Hematopoietic multipotent progenitor cell treated with erythropoietin and hydrocortisone succinate and interleukin-3 and kit ligand, for 17 days (in vitro differentiated cells): ENCODE measurements around the gene FIBCD1.

Experiments used
- DNase-seq: peaks from one replicate; pipeline ENCODE4 v3.0.0-alpha.2; 2015; ENCODE audit warnings: low spot score

Gene FIBCD1

DNA sequence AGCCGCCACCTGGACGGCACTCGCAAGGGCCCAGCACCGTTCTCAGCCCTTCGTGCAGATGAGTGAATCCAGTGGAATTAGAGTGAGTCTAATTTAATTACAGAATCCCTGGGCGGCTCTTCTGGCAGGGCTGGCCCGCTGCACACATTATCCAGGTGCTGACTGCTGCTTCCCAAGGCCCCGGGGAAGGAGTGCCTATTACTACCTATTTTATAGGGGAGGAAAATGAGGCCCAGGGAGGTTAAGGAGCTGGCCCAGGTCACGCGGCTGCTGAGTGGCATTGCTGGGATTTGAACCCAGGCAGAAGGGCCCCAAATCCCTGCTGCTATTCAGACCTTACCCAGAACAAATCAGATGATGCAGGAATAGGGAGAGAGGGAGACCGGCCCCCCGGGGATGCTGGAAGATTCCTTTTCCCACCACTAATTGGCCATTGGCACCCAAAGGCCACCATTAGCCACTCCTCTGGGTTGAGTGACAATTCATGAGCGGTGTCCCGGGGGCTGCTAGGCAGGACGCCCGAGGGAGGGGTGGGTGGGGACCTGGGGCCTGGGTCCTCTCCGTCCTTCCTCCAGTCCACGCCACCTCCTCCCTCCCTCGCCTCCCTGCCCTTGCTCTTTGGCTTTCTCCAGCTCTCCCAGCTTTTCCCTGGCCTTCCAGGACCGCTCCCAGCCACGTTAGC is 32.2 kb downstream of the FIBCD1 start:
- no peak for DNase-seq

DNA sequence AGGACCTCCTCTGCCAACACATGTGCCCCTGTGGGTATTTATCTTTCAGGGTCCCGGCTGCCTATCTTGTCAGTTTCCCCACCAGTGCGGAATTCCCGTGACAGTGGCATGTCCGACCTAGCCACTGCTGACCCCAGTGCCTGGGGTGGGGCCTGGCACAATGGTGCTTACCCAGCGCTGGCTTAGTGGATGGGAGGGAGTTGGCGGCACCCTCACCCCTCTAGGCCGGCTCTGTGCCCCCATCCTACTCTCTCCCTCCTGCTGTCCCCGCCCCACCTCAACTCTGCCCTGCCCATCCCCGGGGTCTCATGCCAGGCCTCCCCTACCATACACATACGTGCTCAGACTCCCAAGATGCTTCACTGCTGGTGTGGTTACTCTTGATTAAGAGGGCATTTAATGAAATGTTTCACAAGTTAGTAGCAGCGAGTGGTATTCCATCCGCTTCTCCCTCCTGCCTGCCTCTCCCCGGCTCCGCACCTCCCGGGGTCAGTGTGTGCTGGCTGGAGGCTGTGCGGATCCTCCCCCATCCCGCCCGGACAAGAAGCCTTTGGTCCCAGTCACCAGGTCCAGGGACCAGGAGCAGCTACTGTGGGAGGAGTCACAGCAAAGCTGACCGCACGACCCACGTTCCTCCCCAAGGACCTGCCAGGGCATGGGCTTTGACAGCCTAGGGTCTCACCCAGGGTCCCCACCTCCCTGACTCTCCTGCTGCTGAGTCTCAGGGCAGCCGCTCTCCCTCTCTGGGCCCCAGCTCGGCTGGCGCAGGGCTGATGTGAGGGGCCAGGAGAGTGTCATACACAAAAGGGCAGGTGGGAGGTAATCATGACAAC is 32.9 kb downstream of the FIBCD1 start:
- DNase-seq = no peak

DNA sequence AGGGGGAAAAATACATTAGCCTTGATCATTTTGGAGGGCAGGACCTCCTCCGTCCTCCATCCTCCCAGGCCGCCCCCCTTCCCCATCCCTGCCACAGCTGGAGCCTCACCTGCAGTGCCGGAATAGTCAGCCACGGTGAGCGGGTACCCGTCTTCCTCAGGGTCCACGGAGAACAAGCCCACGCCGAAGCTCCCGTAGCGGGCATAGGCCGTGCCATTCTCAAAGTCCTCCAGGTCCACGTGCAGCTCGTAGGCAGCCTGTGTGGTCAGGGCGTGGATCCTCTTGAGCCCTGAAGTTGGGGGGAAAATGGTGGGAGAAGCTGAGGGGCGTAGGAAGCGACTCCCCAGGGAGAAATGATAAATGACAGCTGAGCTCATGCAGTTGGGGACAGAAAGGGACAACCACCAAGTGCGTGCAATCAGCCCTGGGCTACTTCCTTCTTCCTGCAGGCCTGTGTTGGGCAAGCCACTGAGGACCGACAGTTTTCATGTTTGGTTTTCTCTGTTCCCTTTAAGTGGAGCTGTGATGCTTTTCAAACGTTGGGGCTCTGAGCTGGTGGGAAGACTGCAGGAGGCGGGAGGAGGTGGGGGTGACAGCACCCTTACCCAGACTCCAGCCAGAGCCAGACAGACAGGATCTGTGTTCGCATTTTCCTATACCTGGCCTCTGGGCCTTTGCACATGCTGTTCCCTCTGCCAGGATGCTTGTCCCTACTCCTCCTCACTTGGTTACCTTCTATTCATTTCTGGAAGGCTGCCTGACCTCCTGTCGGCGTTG is 33.7 kb downstream of the FIBCD1 start:
- no peak for DNase-seq

DNA sequence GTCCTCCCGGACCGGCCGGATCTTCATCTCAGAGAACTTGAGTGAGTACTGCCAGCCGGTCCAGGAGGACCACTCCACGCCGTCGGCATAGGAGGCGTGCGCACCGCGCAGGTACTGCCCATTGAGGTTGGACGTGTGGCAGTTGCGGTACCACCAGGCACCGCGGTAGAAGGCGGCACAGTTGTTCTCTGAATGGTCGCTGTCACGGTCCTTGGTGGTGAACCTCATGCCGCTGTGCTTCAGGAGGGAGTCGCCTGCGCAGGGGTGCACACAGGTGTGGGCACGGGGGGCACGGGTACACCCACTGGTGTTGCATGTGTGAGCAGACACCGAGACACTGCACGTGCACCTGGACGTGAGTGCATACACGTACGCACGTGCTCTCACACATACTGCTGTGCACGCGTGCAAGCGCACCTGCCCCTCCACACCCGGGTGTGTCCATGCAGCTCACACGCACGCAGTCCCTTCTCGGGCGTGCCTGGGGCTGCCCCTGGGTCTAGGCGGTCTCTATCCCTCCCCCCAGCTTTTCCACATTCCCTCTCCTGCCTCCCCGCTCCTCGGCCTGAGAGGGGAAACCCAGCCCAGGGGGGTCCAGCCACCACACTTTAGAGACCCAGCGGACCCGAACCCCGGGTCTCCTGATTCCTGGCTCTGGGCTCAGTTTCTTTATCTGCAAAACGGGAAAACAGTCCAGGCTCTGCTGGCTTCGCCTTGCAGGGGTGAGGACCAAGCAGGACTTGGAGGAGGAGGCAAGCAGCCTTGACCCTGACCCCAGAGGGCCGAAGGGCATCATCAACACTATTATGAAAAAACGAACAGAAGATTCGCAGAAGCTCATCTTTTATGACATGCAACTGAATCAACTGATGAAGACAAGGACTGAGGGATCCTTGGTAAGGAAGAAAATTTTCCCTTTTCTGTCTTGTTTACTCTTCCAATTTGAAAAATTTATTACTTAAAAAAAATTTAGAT is 34.7 kb downstream of the FIBCD1 start:
- DNase-seq = no peak

DNA sequence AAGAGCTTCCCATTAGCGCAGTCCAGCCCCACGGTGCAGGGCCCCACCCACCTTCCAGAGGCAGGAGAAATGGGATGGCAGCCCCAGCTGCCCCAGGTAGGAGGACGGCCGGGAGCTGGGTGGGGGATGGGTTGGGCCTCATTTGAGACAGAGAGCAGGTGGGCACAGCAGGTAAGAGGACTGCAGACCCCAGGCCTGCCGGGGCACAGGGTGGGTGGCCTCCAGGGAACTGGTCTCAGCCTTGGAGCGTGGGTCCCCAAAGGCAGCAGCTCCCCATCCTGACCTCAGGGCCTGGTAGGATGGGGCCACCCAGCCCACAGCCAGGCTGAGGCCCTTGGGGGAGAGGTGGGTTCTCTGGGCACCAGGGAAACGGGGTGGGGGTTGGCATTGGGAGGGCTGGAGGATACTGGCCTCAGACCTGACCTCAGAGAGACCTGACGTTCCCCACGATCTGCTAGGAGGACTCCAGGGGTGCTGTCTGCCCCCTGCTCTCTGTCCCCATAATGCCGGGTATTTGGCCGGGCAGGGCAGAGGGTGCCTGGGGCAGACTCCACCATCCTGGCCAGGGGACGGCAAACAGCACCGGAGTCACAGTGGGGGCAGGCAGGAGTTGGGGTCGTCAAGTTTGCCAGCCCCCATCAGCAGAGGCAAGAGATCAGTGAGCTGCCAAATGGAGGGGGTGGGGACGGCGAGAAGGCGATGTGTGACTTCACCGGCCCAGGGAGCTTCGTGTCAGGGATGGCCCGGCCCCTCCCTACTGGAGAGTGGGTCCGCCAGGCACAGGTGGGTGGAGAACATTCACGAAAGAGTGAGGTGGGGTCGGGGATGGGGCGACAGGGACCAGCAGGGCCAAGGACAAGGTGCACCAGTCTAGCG is 35.6 kb downstream of the FIBCD1 start:
- DNase-seq = no peak

DNA sequence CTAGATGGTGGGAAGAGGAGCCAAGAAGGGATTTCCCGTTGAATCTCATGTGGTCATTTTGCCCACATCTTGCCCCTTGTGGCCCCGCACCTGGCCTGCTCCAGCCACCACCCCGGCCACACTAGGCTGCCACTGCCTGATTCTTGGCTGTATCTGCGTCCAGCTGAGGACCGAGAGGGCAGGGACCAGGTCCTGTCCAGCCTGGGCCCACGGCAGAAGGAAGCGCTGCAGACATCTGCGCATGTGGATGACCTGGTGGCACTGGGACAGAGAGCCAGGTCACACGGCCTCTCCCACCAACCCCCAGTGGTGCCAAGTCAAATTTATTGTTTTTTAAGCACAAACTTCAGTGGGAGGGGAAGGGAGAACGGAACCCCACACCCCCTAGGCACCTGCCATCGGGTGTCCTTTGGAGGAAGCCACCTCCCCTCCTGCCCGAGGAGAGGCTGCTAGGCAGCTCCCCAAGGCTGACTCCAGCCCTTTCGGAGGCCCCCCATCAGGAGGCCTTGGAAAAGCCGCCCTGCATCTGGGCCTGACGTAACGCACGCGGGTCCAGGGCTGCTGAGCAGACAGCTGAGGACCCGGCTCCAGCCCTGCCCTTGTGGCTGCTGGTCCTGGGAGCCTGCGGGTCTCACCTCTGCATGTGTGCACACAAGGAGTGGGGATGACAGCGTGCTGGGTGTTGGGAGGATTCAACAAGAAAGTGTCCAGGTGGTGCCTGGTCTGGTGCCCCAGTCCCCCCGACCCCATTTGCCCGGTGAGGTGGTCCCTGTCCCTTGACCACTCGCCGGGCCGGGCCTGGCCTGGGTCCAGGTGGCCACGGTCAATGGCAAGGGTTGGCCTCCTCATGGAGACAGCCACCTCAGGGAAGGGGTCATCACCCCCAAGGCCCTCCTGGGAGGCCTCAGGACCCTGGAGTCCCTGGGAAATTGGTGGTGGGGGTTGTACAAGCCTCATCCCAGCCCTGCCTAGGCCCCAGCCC is 36.6 kb downstream of the FIBCD1 start:
- no peak for DNase-seq

DNA sequence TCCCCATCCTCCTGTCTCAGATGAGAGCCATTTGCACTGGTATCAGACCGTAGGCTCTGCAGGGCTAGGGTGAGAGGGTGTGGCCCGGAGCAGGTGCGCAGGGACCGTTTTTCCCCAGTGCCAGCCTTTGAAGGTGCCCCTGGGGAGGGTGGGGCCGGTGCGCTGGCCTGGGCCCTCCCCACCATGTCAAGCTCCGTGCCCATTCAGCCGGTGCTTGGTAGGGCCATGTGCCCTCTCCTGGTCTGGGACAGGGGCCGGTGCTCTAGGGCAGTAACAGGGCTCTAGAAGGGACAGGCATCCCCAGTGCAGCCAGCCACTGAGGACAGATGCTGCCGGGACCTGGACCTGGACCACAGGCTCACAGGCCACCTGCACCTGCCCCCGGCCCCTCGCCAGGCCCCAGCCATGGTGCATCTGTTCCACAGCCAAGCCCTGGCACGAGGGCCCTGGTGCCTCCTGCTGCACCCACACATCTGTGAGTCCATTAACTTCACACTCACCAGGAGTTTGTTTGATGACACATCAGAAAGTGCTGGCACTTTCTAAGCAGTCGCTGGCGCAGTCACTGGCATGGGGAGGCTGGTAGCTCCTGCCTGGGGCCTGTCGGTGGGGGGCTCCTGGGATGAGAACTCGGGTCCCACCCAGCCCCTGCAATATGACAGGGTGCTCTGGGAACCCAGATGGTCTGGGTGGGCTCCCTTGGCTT is 37.4 kb downstream of the FIBCD1 start:
- DNase-seq = no peak

DNA sequence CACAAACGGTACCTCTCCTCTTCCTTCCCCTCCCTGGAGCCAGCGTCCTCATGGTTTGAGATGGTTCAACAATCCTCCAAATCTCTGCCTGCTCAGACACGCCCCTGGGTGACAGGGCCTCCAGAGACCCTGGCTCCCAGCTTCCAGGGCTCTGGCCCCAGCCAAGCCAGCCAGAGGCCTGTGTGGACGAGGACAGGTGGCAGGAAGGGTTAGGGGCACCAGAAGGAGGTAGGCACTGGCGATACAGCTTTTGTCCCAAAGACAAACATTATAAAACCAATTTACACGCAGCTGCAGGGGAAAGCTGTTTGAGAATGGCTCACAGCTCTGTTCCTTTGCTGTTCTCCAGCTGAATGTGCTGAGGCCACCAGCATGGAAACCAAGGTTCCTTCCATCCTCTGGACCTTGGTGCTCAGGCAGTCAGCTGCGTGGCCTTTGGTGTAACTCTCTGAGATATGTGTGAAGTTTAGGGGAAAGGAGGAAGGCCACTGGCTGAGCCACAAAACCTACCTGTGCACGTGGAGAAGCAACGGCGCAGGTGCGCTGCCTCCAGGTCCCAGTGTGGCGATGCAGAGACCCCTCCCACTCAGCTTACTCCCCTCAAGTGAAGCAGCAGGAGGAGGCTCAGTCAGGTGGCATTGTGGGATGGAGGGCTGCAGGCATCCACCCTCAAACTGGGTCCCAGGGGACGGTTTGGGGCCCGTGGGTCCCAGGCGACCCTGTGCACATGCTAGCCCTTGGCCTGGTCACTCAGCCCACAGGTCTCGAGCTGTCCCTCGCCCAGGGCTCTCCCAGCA is 38.1 kb downstream of the FIBCD1 start:
- DNase-seq = no peak

DNA sequence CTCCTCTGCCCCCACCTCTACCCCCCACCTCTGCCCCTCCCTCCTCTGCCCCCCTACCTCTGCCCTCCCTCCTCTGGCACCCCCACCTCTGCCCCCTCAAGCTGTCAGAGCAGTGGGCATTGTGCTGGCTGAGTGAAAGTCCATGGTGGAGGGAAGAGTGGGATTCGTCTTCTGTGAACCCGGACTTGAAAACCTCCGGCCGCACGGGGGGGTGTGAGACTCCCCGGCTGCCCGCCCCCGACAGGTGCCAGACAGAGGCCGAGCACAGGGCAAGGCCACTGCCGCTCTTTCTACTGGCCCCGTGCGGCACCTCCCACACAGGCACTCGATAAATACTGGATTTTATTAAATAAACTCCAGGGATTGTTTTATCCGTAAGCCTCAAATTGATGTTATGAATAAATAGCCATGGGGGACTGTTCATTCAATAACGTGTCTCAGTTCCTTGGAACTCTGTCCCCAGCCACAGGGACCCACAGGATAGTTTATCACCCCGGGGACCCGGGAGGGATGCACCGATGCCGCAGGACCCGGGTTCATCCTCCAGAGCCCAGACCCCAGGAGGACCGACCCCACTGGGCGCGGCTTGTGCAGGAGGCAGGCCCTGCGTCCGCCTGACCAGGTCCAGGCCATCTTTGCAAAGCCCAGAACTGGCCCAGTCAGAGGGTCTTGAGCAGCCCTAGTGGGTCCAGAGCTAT is 39.8 kb downstream of the FIBCD1 start:
- no peak for DNase-seq

DNA sequence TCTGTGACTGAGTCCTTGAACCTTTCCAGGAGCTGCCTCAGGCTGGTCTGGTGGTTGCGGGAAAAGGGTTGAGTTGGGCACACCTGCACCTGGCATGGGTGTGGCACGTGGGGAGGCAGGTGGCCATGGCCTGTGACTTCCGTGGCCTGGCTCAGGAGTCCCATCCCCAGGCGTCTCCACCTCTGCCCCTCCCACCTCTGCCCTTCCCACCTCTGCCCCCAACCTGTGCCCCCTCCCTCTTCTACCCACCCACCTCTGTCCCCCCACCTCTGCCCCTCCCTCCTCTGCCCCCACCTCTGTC is 40.5 kb downstream of the FIBCD1 start:
- no peak for DNase-seq

DNA sequence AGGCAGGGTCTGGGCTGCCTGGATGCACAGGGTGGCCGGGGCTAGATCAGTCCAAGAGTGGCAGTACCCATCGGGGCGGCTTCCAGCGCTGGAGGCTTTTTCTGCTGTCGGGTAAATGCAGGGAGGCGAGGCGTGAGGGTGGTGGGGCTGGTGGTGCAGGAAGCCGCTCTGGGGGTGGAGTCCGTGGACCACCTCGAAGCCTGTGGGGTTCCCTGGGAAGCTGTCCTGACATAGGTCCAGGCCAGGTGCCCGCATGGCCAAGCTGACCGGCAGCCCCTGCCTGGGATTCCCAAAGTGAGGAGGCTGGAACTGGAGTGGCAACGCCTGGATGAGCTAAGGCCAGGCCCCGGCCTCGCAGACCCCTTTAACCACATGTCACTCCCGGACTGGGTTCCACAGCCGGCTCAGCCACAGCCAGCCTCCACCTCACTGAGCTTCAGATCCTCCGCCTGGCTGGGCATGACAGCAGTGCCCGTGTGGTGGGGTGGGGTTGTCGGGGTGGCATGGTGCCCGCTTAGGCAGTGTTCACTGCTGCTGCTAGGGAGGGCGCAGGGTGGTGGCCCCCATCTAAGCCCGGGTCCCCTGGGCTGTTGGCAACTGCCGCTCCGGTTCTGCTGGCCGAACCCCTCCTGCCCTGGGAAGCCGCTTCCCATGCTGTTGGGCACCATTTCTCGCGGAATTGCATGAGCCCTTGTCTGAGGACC is 41.0 kb downstream of the FIBCD1 start:
- no peak for DNase-seq

DNA sequence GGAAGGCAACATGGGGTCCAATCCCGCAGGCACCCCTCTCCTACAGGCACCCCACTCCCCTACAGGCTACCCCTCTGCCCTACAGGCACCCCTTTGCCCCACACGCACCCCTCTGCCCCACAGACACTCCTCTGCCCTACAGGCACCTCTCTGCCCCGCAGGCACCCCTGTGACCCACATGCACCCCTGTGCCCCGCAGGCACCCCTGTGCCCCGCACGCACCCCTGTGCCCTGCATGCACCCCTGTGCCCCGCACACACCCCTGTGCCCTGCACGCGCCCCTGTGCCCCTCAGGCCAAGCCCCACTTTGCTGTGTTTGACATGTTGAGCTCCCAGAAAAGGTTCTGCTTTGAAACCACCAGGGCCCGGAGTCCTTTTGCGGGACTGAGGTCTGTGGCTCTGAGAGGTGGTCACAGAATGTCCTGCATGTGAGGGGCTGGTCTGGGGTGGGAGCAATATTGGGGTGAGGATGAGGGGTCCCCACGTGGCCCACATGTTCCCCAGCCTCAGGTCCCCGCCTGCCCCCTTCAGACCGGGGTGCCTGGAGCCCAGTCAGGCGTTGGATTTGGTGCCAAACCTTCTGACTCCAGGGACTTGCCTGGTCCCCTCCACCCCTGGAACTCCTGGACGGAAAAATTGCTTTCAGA is 41.8 kb downstream of the FIBCD1 start:
- DNase-seq = no peak

DNA sequence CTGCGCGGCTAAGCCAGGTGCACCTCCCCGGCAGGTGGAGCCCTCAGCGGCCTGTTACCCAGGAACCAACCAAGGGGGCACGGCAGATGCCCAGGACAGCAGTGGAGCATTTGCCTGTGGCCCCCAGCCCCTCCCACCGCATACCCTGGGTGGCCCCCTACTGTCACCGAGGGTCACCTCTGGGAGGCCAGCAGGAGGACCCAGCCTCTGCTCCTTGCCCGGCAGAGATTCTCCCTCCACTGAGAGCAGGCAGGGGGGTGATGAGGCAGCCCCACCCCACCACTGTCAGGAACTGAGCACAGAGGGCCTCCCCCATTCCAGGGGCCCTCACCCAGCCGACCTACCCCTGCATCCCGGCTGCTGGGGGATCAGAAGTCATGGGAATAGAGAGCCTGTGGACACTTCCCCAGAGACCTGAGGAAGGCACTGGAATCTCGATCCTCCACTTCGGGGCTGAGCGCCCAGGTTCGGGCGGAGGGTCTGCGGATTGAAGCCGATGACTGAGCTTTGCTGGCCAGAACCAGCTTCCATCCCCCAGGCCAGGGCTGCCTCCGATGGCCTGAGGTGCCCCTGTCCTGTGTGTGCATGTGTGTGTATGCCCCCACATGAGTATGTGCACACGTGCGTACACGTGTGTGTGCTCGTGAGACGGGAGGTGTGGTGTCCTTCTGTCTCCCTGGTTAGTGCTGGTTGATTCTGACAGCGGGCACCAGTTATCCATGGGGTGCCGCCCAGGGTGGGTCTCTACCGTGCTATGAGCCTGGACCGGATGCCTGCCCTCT is 42.6 kb downstream of the FIBCD1 start, which contains the start of gene QRFP:
Gene QRFP, minus strand, starts transcription at position 580 of the 782 bp plus-strand sequence. CDS start 2,974 bp downstream, outside the sequence.
- DNase-seq = no peak

DNA sequence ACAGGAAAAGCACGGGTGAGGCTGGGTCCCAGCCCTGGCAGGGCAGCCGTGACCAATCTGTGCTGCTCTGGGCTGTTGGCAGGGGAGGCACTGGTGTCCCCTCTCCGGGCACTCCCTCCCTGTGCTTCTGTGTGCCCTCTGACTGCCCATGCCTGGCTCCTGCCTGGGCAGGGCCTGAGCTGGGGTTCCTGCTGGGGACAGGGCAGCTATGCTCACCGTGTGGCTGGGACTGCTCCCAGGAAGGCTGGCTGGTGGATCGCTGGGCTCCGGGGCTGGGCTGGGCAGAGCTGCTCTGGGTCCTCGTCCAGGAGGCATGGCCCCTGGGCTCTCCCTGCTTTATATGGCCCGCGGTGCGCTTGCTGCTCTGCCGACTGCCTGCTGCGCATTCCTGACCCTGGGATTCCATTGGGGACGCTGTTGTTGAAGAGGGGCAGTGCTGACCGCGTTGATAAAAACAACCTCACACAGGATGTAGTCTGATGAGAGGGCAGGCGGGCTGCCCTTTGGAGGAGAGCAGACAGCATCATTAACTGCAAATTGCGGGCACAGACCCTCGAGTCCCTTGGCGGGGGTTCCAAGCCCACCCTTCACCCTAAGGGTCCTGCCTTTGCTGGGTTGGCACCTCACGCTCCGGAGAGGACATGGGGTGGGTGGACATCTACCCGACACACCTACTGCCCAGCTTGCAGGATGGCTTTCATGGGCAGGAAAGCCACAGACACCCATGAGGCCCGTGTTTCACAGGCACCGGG is 43.4 kb downstream of the FIBCD1 start:
- no peak for DNase-seq

DNA sequence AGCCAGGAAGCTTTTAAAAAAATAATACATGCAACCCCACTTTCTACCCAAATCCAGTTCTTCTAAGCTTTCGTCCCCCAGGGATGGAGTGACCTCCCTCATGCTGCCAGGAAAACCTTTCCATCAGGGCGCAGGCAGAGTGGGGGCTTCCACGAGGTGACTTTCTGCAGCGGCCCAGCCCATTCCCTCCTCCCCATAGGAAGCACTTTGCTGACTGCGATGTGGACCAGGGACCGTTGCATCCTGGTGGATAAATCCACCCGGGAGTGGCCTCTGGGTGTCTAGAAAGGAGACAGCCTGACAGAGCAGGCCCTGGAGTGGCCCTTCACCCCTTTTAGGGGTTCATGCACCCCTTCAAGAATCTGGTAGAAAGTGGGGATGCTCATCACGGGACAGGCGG is 44.0 kb downstream of the FIBCD1 start:
- DNase-seq = no peak
